A673 (cell line): ENCODE measurements around the gene ADGRD1. TPM values are rescaled to one million over a fixed set of nuclear protein-coding genes. Genes with fewer than 3 reads are reported as not detected.

Experiments used
- BruUV-seq: library from RNA; stranded (reverse); fragments of 400-500 nt; replicated peaks from 2 replicates; lab custom pipeline; 2021; lab: Mats Ljungman, UMichigan
- CTCF ChIA-PET: fragments of 300-600 bp; sonication (Branson Sonifier 250); formaldehyde crosslinking; loops from one replicate; lab custom pipeline; 2022; ENCODE audit warnings: antibody characterized with exemption; lab: Charles Lee
- POLR2A ChIA-PET: fragments of 300-600 bp; sonication (Branson Sonifier 250); formaldehyde crosslinking; loops from one replicate; lab custom pipeline; 2022; ENCODE audit warnings: antibody characterized with exemption; ENCODE audit not compliant: low non-redundant PET; lab: Charles Lee
- DNase-seq: peaks from one replicate; pipeline ENCODE4 v3.0.0-alpha.2; 2015; ENCODE audit warnings: low spot score
- H3K27ac ChIP-seq: fragments of 200-600 bp; sonication (generic); 2 replicates; pipeline ENCODE4 v1.5.1; 2016; ENCODE audit warnings: mixed run types, low read depth, mild to moderate bottlenecking, mixed read lengths, antibody characterized with exemption, low read length; ENCODE audit not compliant: poor library complexity, severe bottlenecking
- H3K27me3 ChIP-seq: fragments of 200-600 bp; sonication (generic); replicated peaks from 2 replicates; pipeline ENCODE4 v1.6.1; 2017; ENCODE audit warnings: mixed run types, low read depth, mild to moderate bottlenecking, mixed read lengths, antibody characterized with exemption, low read length; ENCODE audit not compliant: insufficient read depth, poor library complexity
- H3K36me3 ChIP-seq: fragments of 200-600 bp; sonication (generic); 2 replicates; pipeline ENCODE4 v1.6.1; 2016; ENCODE audit warnings: mixed run types, mild to moderate bottlenecking, mixed read lengths, antibody characterized with exemption, low read length; ENCODE audit not compliant: insufficient read depth, poor library complexity, severe bottlenecking
- H3K4me1 ChIP-seq: fragments of 200-600 bp; sonication (generic); 2 replicates; pipeline ENCODE4 v1.6.1; 2017; ENCODE audit warnings: mixed run types, mild to moderate bottlenecking, mixed read lengths, antibody characterized with exemption, low read length; ENCODE audit not compliant: insufficient read depth, poor library complexity, severe bottlenecking
- H3K4me3 ChIP-seq: fragments of 200-600 bp; sonication (generic); 2 replicates; pipeline ENCODE4 v1.5.1; 2016; ENCODE audit warnings: low read depth, mixed run types, mild to moderate bottlenecking, mixed read lengths, low read length; ENCODE audit not compliant: poor library complexity, severe bottlenecking
- H3K9me3 ChIP-seq: fragments of 200-600 bp; sonication (generic); 2 replicates; pipeline ENCODE4 v1.6.1; 2016; ENCODE audit warnings: mixed run types, low read depth, mild to moderate bottlenecking, mixed read lengths, antibody characterized with exemption, low read length; ENCODE audit not compliant: poor library complexity, severe bottlenecking
- EZH2 ChIP-seq: fragments of 200-600 bp; sonication (generic); IDR thresholded peaks from 2 replicates; pipeline ENCODE4 v1.6.1; 2017; ENCODE audit warnings: borderline replicate concordance, low read depth, mild to moderate bottlenecking, mixed read lengths, antibody characterized with exemption, low read length; ENCODE audit not compliant: poor library complexity, severe bottlenecking
- intact Hi-C: fragments of 100-400 bp; cut with micrococcal nuclease; formaldehyde crosslinking; loops from one replicate; pipeline ENCODE4 v1.10.0; 2022; ENCODE audit not compliant: unreplicated experiment
- total RNA-seq: library from RNA; stranded (reverse); gene quantifications from 2 replicates; pipeline ENCODE4 v1.2.3, GENCODE V29; 2021
- TF ChIP-seq, protein P1 (sequence below): fragments of 300-800, 200-600 bp; sonication (generic); conservative IDR thresholded peaks from 2 replicates; pipeline ENCODE4 v1.5.1; 2017; ENCODE audit warnings: low read depth, mild to moderate bottlenecking, antibody characterized with exemption, low read length, moderate library complexity, mixed read lengths

The ADGRD1 gene
- total RNA-seq, 1 experiment from 2014 or later, result not detected

DNA sequence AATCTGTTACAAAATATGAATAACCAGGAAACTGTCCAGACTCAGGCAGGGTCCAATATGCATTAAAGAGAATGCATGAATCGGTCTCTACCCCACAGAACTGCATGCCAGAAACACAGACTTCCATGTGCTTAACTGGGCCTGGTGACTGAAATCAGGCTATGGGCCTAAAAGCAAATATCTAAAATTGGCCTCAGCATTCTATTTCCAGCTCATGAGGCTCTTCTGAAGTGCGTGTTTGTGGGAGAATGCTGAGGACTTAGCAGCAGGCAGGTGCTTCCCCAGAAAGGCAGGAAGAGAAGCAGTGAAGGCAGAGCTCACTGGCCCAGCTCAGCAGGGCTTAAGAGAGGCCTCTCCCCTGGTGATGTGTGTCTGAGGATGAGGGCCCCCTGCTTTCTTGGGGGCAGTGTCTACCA, 48.5 kb downstream of the ADGRD1 start:
- POLR2A ChIA-PET, result no interaction called here
- no peak for DNase-seq
- TF ChIP-seq, protein P1, sequence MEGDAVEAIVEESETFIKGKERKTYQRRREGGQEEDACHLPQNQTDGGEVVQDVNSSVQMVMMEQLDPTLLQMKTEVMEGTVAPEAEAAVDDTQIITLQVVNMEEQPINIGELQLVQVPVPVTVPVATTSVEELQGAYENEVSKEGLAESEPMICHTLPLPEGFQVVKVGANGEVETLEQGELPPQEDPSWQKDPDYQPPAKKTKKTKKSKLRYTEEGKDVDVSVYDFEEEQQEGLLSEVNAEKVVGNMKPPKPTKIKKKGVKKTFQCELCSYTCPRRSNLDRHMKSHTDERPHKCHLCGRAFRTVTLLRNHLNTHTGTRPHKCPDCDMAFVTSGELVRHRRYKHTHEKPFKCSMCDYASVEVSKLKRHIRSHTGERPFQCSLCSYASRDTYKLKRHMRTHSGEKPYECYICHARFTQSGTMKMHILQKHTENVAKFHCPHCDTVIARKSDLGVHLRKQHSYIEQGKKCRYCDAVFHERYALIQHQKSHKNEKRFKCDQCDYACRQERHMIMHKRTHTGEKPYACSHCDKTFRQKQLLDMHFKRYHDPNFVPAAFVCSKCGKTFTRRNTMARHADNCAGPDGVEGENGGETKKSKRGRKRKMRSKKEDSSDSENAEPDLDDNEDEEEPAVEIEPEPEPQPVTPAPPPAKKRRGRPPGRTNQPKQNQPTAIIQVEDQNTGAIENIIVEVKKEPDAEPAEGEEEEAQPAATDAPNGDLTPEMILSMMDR, result no peak
- TF ChIP-seq EZH2, result no peak
- BruUV-seq, result no TSS peak
- CTCF ChIA-PET, result no interaction called here
- no peak overlapping the region for H3K27ac ChIP-seq
- no peaks in the 10 kb centered on the region for H3K9me3 ChIP-seq
- intact Hi-C loops, result no loop called here
- no peaks in the 10 kb centered on the region for H3K4me1 ChIP-seq
- H3K36me3 ChIP-seq, result no peaks in the 10 kb centered on the region
- no peak overlapping the region for H3K4me3 ChIP-seq
- H3K27me3 ChIP-seq, result no peaks in the 10 kb centered on the region

DNA sequence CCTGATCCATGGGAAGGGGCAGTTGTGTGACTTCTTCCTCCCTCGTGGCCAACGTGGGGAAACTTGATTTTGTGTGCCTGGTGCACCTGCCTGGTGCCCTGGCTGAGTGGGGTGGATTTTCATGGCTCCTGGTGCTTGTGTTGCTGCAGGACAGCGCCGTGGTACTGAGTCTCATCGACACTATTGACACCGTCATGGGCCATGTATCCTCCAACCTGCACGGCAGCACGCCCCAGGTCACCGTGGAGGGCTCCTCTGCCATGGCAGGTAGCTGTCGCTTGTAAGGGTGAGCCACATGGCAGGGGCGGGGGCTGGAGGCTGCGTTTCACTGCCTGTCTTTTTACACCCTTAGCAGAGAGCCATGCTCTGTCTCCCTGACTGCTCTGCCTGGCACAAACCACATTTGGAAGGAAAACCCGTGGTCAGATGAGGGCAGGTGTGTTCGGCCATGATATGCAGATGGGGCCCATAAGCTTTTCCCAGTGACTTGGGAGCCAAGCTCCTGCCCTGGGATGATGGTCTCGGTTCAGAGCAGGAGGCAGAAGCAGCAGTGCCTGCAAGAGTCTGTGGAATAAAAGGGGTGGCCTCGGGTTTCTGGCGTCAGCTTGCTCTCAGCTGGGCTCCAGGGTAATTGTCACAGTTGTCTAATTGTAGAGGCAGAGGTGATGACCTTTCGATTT, 49.5 kb downstream of the ADGRD1 start:
- no peak for TF ChIP-seq EZH2
- TF ChIP-seq, protein P1, result no peak
- H3K4me1 ChIP-seq, result no peaks in the 10 kb centered on the region

DNA sequence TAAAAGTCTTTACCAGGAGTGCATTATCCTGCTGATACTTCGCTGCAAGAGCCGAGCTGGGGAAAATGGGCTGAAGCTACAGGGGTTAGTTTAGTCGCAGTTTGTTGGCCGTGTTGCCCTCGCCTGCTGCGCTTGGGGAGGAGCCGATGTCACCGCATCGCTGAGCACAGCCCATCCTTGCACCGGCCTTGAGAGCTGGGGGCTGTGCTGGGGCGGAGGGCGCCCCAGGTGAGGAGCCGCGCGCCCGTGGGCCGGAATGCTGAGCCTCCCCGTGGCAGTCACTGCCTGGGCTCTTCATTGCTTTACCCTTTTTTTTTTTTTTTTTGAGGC, 50.0 kb downstream of the ADGRD1 start:
- ChIA-PET CTCF (no interaction called here), POLR2A (interaction anchor here (0.8 kb wide), 1 partner anchor 77 kb away, joined by 10 read pairs; no protein-coding TSS in a partner anchor)
- no peak for DNase-seq
- intact Hi-C loops, result no loop called here
- Histone ChIP-seq H3K4me1 (no peaks in the 10 kb centered on the region), H3K27ac (no peak overlapping the region), H3K27me3 (peaks cover 7% of the 10 kb centered on the region), H3K9me3 (no peaks in the 10 kb centered on the region), H3K4me3 (no peak overlapping the region), H3K36me3 (no peaks in the 10 kb centered on the region)
- TF ChIP-seq, protein P1, result no peak
- TF ChIP-seq EZH2, result no peak
- no TSS peak for BruUV-seq

More for the DNA sequence above, 49.5 kb downstream of the ADGRD1 start:
- Histone ChIP-seq H3K4me3 (no peak overlapping the region), H3K27ac (no peak overlapping the region), H3K36me3 (no peaks in the 10 kb centered on the region), H3K9me3 (no peaks in the 10 kb centered on the region), H3K27me3 (peaks cover 2% of the 10 kb centered on the region)
- POLR2A ChIA-PET, result no interaction called here
- BruUV-seq, result no TSS peak
- no peak for DNase-seq
- CTCF ChIA-PET, result no interaction called here
- intact Hi-C loops, result no loop called here
